Ectodermal cell (in vitro differentiated cells): ENCODE measurements around the gene TERB1.
A peak's percentile ranks its signal among the peaks of the same experiment; 100 is the strongest.

ENCODE experiments used
- H3K27ac ChIP-seq: 2 replicates; pipeline ENCODE4 v1.7.0; 2013; ENCODE audit warnings: mild to moderate bottlenecking, low read depth, low read length; ENCODE audit not compliant: insufficient read depth, poor library complexity, severe bottlenecking
- H3K27me3 ChIP-seq: 2 replicates; pipeline ENCODE4 v1.7.0; 2013; ENCODE audit warnings: mild to moderate bottlenecking, low read length; ENCODE audit not compliant: insufficient read depth, control insufficient read depth, poor library complexity, severe bottlenecking
- H3K36me3 ChIP-seq: one replicate; pipeline ENCODE4 v1.7.0; 2013; ENCODE audit warnings: low read length; ENCODE audit not compliant: control insufficient read depth, insufficient read depth
- H3K4me1 ChIP-seq: one replicate; pipeline ENCODE4 v1.7.0; 2013; ENCODE audit warnings: low read length; ENCODE audit not compliant: control insufficient read depth, insufficient read depth
- H3K4me3 ChIP-seq: 2 replicates; pipeline ENCODE4 v1.7.0; 2013; ENCODE audit warnings: low read depth, low read length, control low read depth; ENCODE audit not compliant: insufficient read depth
- H3K9me3 ChIP-seq: 2 replicates; pipeline ENCODE4 v1.7.0; 2013; ENCODE audit warnings: mild to moderate bottlenecking, low read length, moderate library complexity; ENCODE audit not compliant: control insufficient read depth
- WGBS, 2 experiments: methylation state at CpG; one replicate each; pipeline ENCODE4 v1.1.7; 2013; ENCODE audit warnings: missing lambda C conversion rate in 2 of 2; 5-methylcytosine and 5-hydroxymethylcytosine counted together

TERB1 gene

GRCh38 chr16:66844342-66845079, 43.1 kb upstream of the TERB1 start, which contains the start of gene CA7:
TSS of gene CA7 (plus strand) at chr16:66844414. CDS start at chr16:66844488, 74 bp downstream.
- WGBS, 2 experiments: 2 to 3% methylated on average over 79 of the region's 79 CpGs
- no peaks in the 10 kb centered on the region for H3K4me1 ChIP-seq
- peaks cover 74% of the 10 kb centered on the region for H3K27me3 ChIP-seq
- H3K9me3 ChIP-seq: no peaks in the 10 kb centered on the region
- H3K4me3 ChIP-seq: peak within 1 kb of the TSS; percentile 37
- no peaks in the 10 kb centered on the region for H3K36me3 ChIP-seq
- H3K27ac ChIP-seq: no peak within 1 kb of the TSS

GRCh38 chr16:66844009-66844341, 42.6 kb upstream of the TERB1 start:
- Histone ChIP-seq H3K27me3 (peaks cover 74% of the 10 kb centered on the region), H3K4me3 (peak overlapping the region; percentile 37)
- WGBS, 2 experiments: 8% methylated on average over 14 of the region's 14 CpGs

GRCh38 chr16:66843191-66843590, 41.8 kb upstream of the TERB1 start:
- no peak overlapping the region for H3K4me3 ChIP-seq
- 88 to 92% methylated on average over 2 of the region's 2 CpGs for WGBS, 2 experiments
- H3K9me3 ChIP-seq: no peaks in the 10 kb centered on the region
- no peak overlapping the region for H3K27ac ChIP-seq
- H3K27me3 ChIP-seq: peaks cover 70% of the 10 kb centered on the region
- no peaks in the 10 kb centered on the region for H3K36me3 ChIP-seq
- no peaks in the 10 kb centered on the region for H3K4me1 ChIP-seq

More at GRCh38 chr16:66844009-66844341, 42.6 kb upstream of the TERB1 start:
- Histone ChIP-seq H3K27ac (no peak overlapping the region), H3K4me1 (no peaks in the 10 kb centered on the region), H3K36me3 (no peaks in the 10 kb centered on the region), H3K9me3 (no peaks in the 10 kb centered on the region)

GRCh38 chr16:66842765-66843164, 41.4 kb upstream of the TERB1 start:
- H3K36me3 ChIP-seq: no peaks in the 10 kb centered on the region
- H3K4me1 ChIP-seq: no peaks in the 10 kb centered on the region
- no peak overlapping the region for H3K27ac ChIP-seq
- H3K4me3 ChIP-seq: no peak overlapping the region
- no peaks in the 10 kb centered on the region for H3K9me3 ChIP-seq
- H3K27me3 ChIP-seq: peaks cover 66% of the 10 kb centered on the region
- WGBS, 2 experiments: 83 to 87% methylated on average over 7 of the region's 7 CpGs

GRCh38 chr16:66841366-66841765, 40.0 kb upstream of the TERB1 start:
- whole genome bisulfite sequencing, 2 experiments: 91 to 93% methylated on average over 4 of the region's 4 CpGs
- no peaks in the 10 kb centered on the region for H3K36me3 ChIP-seq
- no peak overlapping the region for H3K27ac ChIP-seq
- no peaks in the 10 kb centered on the region for H3K4me1 ChIP-seq
- H3K9me3 ChIP-seq: no peaks in the 10 kb centered on the region
- H3K27me3 ChIP-seq: peaks cover 52% of the 10 kb centered on the region
- H3K4me3 ChIP-seq: no peak overlapping the region

- H3K9me3 ChIP-seq: no peaks in the 10 kb centered on the region
- peaks cover 47% of the 10 kb centered on the region for H3K27me3 ChIP-seq
- WGBS, 2 experiments: 70 to 72% methylated on average over 2 to 3 of the region's 3 CpGs
Observed at GRCh38 chr16:66840883-66841282, 39.5 kb upstream of the TERB1 start.

GRCh38 chr16:66834746-66835145, 33.4 kb upstream of the TERB1 start:
- peaks cover under 1% of the 10 kb centered on the region for H3K4me1 ChIP-seq
- no peaks in the 10 kb centered on the region for H3K36me3 ChIP-seq
- H3K9me3 ChIP-seq: no peaks in the 10 kb centered on the region
- WGBS, 2 experiments: 89 to 92% methylated on average over 5 of the region's 5 CpGs
- no peak overlapping the region for H3K27ac ChIP-seq
- no peak overlapping the region for H3K4me3 ChIP-seq
- no peaks in the 10 kb centered on the region for H3K27me3 ChIP-seq

More at GRCh38 chr16:66840883-66841282, 39.5 kb upstream of the TERB1 start:
- no peaks in the 10 kb centered on the region for H3K36me3 ChIP-seq
- no peaks in the 10 kb centered on the region for H3K4me1 ChIP-seq
- no peak overlapping the region for H3K4me3 ChIP-seq
- no peak overlapping the region for H3K27ac ChIP-seq

- H3K4me3 ChIP-seq: no peak overlapping the region
- H3K36me3 ChIP-seq: peaks cover 4% of the 10 kb centered on the region
- H3K27ac ChIP-seq: no peak overlapping the region
- WGBS, 2 experiments: 93% methylated on average over 7 of the region's 7 CpGs
- H3K27me3 ChIP-seq: no peaks in the 10 kb centered on the region
- H3K9me3 ChIP-seq: no peaks in the 10 kb centered on the region
- H3K4me1 ChIP-seq: peaks cover 10% of the 10 kb centered on the region
Observed at GRCh38 chr16:66832661-66833305, 31.4 kb upstream of the TERB1 start.

- Histone ChIP-seq H3K4me1 (peaks cover 10% of the 10 kb centered on the region), H3K27ac (no peak overlapping the region), H3K4me3 (no peak overlapping the region), H3K27me3 (no peaks in the 10 kb centered on the region), H3K36me3 (peaks cover 9% of the 10 kb centered on the region), H3K9me3 (no peaks in the 10 kb centered on the region)
- 83 to 90% methylated on average over 3 of the region's 3 CpGs for WGBS, 2 experiments
Observed at GRCh38 chr16:66832190-66832589, 30.8 kb upstream of the TERB1 start.
